ENCODE results near the gene DLX2.
"Not testable (repeated sequence)": the region's sequence is repeated elsewhere in the genome, so short reads cannot be mapped to it uniquely, and the experiment has no call there.

DLX2 gene

DNA sequence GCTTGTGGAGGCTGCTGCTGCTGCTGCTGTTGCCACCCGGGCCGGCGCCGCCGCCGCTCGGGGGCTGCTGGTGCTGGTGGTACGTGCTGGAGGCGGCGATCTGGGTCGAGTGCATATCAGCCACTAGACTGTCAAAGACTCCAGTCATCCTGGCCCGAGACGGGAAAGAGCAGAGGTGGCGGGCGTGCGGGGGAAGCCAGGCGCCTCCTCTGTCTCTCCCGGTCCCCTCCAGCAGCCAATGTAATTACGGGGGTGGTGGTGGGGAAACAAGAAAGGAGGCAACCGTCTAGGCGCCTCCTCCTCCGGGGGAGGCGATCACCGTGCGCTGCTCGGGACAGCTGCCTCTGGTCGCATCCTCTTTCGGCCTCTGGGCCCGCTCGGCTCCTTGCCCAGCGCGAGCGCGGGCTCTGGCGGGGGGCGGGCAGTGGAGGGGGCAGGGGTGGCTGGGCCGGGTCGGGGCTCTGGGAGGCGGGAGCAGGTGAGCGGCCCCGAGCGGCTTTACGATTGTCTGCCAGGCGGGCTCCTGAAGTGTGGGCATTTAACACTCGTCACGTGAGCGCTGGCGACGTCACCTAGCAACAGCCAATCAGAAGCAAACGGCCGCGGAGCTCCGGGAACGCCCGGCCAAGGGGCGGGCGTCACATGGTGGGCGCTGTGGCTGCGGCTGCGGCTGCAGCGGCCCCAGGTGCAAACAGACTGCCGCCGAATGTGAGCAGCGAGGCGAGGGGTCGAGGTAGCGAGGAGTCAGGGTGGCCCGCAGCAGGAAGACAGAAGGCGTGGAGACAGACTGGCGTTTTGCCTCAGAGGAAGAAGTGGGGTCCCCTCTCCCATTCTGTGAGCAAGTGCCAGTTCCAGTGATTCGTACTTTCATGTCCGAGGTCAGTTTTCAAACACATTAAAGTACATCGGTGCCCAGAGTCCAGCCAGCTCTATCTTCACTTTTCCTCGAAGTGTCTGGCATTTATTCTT, at the start of gene DLX2:
DLX2 (minus strand) TSS at position 510 of the 969 bp plus-strand sequence; CDS start at position 148, 362 bp downstream.
- DNase-seq: peak; percentile 97 to 98

DNA sequence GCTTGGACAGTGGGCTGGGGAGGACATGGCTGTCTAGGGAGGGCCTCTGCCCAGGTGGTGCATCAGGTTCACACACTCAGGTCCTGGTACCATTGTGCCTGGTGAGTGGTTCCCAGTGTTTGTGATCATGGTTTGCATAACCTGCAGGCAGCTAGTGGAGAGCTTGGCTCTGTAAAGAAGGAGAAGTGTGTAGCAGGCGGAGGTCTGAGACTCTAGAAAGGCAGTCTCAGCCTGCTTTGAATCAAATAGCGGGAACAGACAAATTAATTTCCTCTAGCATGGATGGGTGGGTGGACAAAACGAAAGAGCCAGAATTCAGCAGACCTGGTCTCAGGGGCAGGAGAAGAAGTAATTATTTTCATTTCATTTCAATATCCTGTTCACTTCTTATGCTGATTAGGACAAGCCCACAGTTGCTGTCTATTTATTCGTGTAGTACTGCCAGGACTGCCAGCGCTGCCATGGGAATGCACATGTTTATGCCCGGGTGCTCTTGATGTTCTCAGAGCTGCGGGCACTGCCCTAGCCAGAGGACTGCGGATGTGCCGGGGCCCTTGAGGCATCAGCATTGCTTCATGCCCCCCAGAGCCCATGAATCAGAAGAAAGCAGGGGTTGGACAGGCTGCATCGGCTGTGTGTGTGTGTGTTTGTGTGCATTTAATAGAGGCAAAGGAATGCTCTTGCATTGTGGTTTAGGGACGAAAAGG, 45.4 kb upstream of the DLX2 start:
- no peak for DNase-seq

DNA sequence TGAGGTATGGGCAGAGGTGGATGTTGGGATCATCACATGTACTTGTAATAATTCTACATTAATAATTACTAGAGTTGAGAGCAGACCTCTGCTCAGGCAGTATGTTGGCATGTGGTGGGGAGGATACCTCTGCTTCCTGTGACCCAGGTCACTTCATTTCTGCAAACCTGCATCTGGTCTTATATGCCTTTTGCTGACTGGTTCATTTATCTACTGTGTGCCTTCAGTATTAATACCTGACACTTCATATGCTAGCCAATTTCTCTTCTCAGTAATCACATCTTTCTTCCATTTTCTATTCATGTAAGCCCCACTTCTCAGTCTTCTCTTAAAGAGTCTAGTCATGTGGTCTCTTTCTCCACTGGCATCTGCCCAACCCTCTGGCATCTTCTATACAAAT, 41.1 kb upstream of the DLX2 start:
- DNase-seq: no peak

DNA sequence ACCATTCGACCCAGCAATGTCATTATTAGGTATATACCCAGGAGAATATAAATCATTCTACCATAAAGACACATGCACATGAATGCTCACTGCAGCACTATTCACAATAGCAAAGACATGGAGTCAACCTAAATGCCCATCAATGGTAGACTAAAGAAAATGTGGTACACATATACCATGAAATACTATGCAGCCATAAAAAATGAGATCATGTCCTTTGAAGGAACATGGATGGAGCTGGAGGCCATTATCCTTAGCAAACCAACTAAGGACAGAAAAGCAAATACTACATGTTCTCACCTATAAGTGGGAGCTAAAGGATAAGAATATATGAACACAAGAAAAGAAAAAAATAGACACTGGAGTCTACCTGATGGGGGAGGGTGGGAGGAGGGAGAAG, 36.0 kb upstream of the DLX2 start:
- DNase-seq: not testable (repeated sequence)

DNA sequence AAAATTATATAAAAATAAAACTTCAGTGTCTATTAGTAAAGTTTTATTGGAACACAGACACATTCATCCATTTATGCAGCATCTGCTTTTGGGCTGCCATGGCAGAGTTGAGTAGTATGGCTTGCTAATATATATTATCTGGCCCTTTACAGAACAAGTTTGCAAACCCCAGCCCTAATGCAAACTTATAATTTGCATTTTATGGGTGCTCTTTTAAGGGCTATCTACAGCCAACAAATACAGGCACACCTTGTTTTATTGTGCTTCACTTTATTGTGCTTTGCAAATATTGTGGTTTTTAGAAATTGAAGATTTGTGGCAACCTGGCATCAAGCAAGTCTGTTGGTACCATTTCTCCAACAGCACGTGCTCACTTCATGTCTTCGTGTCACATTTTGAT, 35.2 kb upstream of the DLX2 start:
- DNase-seq: no peak

DNA sequence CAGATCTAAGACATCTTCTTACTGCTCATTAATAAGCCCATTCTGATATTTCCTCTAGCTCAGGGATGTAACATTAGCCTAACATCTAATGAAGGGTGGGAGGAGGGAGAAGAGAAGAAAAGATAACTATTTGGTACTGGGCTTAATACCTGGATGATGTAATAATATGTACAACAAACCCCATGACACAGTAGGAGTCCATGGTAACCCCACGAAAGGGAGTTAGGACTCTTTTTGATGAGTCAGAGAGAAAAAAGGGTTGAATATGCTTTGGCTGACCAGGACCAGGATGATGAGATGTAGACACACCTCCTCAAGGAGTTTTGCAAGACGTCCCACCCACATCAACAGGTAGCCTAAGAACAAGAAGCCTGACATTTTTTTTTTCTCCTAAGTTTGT, 34.4 kb upstream of the DLX2 start:
- no peak for DNase-seq

DNA sequence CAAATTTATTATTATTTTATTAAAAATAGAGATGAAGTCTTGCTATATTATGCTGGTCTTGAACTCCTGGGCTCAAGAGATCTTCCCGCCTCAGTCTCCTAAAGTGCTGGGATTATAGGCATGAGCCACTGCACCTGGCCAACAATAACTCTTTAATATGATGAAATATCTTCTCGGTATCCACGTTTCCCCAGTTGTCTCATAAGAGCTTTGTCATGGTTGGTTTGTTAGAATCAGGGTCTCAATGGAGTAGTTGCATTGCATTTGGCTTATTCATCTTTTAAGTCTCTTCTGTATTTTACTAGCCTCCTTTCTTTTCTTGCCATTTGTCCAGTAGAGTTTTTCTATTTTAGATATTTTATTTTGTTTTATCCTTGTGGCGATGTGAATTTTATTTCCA, 32.7 kb upstream of the DLX2 start:
- no peak for DNase-seq

DNA sequence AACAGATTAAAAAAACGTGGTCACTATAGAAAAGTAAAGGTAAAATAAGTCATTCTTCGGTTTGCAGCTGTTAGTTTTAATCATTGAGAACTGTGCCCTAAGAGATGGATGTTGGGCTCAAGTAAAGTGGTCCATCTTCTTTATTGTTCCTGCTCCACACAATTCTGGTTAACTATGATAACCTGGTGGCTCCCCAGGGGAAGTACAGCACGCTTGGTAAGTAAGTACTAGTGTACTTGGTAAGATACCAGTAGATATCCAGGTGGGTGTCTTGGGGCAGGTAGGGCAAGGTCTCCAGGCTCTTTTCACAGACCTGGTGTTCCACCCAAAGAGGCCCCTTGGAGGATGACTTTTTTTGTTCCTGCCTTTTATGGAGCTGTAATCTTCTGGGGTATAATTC, 31.6 kb upstream of the DLX2 start:
- DNase-seq: no peak

DNA sequence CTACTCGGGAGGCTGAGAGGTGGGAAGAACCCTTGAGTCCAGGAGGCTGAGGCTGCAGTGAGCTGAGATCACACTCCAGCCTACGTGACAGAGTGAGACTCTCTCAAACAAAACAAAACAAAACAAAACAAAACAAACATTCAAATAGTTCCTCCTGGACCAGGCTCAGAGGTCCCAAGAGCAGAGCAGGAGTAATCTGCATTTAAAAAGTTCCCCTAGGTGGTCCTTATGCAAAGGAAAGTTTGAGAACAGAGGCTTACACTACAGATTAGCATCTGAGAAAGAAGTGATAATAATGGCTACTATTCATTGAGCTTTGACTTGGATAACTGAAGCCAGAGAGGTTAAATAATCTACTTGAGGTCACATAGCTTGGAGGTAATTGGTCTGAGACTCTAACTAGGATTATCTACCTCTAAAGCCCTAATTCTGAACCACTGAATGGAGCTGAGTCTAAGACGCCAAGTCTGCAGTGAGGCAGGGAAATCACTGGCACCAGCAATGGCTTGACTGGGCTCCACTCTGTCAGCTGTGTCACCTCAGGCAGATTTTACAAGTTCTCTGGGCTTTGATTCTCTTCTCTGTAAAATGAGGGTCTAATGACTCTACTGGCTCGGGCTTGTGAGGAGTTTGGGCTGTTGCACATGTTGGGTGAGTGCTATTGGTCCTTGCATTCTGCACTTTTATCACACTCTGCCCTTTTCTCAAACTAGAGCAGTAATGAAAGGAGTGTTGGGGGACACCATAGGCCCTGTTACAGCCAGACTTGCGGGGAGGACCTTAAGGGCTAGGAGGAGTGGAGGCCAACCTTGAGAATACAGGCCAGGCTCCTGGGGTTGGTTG, 29.2 kb upstream of the DLX2 start:
- DNase-seq: no peak

DNA sequence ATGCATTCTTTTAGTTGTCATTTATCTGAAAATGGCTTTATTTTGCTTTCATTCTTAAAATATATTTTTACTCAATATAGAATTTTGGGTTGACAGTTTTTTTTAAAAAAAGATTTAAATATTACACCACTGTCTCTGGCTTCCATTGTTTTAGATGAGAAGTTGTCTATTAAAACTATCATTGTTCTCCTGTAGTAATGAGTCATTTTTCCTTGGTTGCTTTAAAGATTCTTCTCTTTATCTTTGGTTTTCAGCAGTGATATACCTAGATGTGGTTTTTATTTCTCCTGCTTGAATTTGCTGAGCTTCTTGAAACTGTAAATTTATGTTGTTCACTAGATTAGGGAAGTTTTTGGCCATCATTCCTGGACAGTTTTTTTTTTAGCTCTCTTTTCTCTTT, 26.7 kb upstream of the DLX2 start:
- no peak for DNase-seq

DNA sequence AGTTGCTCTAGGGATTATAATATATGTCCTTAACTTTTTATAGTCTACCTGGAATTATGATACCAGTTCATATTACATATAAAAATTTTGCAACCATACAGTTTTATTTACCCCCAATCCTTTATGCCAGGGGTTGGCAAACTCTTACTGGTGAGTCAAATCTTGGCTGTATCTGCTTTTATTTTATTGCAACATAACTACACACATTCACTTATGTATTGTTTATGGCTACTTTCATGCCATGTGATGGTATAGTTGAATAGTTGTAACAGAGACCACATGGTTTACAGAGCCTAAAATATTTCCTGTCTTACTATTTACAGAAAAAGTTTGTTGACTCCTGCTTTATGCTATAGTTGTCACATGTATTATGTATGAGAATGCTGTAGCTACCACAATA, 25.8 kb upstream of the DLX2 start:
- no peak for DNase-seq

DNA sequence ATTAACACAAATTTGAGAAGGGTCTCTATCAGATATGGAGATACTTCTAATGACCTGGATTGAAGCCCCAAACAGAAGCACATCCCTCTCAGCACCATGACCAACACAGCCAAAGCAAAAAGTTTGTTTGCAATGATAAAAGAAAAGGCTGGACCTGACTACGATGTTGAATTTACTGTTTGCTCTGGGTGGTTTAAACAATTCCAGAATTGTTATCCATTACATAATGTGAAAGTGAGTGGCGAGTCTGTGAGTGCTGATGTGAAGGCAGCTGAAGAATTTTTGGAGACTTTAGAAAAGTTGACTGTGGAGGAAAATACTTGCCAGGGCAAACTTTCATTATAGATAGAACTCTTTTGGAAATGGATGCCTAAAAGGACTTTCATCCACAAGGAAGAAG, 17.4 kb upstream of the DLX2 start:
- DNase-seq: no peak

DNA sequence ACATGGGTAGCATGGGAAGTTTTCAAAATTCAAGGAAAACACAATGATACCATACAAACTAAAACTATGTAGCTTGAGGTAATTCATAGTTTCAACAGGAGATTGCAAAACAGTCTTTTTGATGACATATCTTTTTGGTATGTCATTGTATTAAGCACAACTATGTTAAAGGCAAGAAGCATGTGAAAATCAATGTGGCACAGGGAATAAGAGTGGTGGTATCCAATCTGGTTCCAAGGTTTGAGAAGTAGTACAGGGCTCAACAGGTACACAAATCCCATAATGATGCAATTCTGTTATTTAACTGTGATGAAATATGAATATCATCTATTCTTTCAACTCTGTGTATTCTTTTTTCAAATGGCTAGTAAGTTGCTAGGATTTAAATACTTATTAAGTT, 16.4 kb upstream of the DLX2 start:
- no peak for DNase-seq

DNA sequence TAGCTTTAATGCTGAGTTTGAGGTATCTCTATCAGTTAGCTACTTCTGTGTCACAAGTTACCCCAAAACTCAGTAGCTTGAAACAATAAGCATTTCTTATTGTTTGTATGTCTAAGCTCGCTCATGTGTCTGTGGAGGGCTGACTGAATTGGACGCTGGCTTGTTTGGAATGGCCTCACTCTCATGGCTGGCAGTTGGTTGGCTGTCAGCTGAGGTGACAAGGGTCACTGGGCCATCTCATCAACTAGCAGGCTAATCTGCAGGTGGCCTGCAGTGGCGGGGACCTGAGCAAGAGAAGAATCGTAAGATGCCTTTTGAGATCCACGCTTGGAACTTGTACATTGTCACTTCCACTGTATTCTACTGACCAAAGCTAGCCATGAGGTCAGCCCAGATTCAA, 13.4 kb upstream of the DLX2 start:
- DNase-seq: no peak

DNA sequence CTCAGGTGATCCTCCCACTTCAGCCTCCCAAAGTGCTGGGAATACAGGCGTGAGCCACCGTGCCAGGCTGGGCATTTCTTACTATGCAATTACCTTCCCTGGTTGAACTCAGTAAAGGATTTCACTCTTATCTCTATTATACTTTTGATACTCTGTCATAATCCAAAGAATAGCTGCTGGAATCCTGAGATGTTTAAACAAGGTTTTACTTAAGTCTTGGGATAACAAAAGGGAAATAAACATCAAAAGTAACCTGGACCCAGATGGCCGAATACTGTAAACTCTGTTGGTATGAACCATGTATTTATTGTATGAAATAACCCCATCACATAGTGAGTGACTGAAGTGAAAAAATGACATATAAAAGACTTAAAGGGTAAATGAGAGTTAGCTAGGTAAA, 11.9 kb upstream of the DLX2 start:
- DNase-seq: no peak

DNA sequence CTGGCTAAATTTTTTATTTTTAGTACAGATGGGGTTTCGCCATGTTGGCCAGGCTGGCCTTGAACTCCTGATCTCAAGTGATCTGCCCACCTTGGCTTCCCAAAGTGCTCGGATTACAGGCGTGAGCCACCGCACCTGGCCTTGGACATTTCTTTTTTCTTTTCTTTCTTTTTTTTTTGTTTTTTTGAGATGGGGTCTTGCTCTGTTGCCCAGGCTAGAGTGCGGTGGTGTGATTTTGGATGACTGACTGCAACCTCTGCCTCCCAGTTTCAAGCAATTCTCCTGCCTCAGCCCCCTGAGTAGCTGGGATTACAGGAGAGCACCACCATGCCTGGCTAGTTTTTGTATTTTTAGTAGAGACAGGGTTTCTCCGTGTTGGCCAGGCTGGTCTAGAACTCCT, 11.5 kb upstream of the DLX2 start:
- DNase-seq: not testable (repeated sequence)

DNA sequence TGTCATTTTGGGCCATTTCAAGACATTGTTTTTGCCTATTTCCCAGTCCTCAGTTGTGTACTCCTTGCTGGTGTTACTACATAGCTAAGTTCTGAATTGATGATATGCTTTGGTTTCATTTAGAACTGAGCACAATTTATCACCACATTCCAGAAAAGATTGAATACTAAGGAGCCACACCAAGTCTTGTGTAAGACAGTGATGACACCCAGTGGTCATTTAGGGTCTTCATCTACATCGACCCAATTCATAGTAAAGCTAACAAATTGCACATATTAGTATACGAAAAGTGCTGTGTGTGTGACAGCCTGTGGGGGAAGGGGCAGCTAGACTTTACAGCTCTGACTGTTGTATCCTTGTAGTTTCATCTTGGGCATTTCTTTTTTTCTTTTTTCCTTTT, 10.9 kb upstream of the DLX2 start:
- no peak for DNase-seq

DNA sequence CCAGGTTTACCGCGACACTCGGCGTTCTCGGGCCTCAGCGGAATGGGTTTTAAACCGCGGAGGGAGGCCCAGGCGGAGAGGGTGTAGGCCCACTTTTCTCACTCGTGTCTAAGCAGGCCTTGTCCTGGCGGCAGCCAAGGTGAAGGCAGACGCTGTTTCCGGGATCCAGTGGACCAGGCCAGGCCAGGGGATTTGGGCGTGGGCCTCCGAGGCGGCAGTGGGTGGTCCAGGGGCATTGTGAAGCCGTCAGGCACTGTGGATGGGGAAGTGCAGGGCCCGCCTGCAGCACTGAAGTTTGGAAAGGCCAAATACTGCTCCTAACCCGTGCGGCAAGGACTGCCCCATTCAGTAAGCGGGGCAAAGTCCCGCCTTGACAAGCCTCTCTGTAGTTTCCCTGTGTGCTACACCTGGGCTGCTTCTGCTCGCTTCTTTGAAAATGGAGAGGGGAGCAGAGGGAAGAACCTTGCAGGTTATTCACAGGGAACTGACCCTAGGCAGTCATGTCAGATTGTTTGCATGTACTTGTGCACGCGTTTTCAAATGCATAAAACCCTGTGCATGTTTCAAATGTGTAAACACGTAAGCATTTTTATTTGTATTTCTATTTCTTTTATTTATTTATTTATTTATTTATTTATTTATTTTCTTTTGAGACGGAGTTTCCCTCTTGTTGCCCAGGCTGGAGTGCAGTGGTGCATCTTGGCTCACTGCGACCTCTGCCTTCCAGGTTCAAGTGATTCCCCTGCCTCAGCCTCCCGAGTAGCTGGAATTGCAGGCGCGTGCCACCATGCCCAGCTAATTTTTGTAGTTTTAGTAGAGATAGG, 7.5 kb upstream of the DLX2 start:
- DNase-seq: no peak

DNA sequence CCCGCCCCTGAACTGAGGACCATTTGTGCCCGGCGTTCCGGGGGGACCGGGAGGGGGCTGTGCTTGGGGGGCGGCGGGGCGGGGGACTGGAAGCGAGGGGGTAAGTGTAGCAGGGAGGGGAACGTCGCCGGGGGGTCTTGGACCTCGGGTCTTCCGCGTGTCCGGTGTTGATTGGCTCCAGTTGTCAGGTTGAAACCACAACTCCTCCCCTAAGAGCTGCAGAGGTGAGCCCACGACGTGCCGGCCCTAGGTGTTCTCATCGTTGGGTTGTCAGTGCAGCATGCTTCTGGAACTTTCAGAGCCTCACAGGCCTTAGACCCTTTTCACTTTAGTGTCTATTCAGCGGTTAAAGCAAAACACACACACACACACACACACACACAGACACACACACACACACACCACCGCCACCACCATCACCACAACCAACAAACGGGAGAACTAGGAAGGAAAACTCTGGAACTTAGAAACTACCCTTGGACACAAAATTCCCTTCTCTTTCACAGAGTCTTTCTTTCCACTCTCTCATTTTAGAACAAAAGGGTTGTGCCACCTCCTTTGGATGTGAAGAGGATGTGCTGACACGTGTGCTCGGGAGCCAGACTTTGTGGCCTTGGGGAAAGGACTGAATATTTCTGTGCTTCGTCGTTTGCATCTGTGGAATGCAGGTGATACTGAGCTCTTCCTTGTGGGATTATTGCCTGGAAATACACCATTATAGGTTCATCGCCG, 6.7 kb upstream of the DLX2 start:
- no peak for DNase-seq

DNA sequence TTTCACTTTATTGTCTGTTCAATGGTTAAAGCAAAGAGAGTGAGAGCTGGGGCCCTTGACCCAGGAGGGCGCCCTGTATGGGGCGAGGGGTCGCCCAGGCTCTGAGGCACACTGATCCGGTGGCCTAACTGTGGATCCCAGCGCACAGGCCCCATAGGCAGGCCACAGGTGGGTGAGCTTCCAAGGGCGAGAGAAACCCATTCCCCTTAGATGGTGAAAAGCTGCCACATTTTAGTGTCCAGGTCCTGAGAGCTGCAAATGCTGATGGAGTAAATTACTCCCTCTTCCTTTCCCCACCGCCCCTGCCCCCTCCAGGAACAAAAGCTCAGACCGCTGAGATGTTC, 5.9 kb upstream of the DLX2 start:
- no peak for DNase-seq

DNA sequence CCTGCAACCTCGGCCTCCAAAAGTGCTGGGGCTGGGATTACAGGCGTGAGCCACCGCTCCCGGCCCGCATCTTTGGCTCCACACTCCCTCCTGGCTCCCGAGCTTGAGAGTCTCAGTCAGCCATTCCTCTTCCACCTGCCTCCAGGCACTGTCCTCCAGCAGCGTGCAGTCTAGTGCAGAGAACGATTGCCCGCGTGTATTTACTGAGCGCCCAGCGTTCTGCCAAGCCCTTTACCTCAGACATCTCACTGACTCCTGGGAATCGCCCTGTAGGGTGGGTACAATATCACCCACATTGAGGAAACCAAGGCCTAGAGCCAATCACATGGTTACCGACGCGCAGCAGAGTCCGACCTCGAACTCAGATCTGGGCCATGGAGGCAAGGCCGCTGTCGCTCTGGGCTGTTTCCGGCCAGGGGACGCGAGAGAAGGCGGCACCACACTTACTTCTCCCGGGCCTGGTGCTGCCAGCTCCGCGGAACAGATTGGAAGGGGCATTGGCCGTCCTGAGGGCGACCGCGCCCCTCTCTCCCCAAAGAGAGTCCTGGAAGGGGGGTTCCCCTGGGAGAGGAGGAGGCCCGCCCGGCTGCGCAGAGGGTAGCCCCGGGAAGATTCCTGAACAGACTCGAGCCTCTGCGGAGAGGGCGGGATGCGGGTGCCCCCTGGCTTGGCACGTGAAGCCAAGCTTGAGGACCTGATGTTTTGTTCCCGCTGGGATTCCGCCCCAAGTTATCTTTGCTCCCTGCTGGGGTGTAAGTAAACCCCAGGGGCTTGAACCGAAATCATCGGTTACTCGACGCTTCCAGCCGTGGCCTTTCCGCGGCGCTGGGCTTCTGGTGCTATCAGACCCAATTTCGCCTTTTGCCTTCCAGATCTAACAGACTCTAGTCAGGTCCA, 5.2 kb upstream of the DLX2 start:
- DNase-seq: no peak
